ENCODE results near the gene ARMC10.
A peak's percentile ranks its signal among the peaks of the same experiment; 100 is the strongest.
"Not testable (repeated sequence)": the region's sequence is repeated elsewhere in the genome, so short reads cannot be mapped to it uniquely, and the experiment has no call there.

ARMC10 gene

DNA sequence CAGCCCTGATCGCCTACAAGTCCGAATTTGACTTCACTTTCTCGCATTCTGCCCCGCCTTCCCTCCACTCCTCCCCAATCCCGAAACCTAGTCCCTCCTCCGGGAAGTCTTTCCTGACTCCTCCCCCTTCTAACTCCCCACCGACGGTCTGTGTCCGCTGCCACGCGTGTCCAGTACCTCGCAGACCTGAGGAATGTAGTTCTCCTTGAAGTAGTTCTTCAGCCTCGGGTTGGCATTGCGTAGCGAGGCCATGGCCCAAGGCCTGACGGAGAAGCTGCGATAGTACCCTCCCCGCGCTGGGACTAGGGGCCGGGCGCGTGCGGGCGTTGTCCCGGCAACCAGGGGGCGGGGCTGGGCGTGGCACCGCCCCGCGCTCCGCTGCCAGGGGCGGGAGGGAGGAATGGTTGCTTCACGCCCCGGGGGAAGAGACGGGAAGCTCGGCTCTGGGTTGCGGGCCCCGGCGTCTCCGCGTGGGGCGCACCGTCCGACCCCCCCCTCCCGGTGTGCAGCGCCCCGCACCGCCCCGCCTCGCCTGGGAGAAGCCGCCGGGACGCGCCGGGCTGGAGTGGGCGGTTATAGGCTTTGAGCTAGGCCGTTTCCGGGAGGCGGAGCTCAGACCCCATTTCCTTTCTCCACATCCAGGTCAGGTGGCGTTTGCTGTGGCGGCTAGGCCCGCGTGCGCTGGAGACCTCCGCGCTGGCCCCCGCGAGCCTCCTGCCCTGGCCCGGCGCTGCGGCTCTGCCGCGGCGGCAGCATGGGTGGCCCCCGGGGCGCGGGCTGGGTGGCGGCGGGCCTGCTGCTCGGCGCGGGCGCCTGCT is at the start of gene ARMC10, which contains the start of gene FBXL13:
TSS of gene ARMC10 (plus strand) at position 622 of the 818 bp plus-strand sequence. CDS start at position 755, 133 bp downstream.
TSS of gene FBXL13 (minus strand) at position 278 of the 818 bp plus-strand sequence.
- DNase-seq: peak; percentile 91

DNA sequence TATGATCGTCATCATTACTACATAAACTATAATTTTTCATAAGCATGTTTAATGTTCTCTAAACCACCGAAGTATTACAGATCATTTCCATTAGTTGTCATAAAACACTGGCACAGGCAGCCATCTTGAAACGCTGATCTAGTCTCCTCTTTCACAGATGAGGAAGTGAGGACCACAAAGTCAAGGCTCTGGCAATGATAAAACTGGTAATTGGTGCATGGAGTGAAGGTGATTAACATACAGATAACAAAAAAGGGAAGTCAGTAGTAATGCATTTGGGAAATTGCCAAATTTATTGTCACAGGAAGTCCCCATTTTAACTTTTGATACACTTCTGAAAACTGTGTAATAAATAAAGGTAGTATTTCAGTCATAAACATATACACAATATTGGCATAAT is 49.6 kb upstream of the ARMC10 start:
- DNase-seq: no peak

DNA sequence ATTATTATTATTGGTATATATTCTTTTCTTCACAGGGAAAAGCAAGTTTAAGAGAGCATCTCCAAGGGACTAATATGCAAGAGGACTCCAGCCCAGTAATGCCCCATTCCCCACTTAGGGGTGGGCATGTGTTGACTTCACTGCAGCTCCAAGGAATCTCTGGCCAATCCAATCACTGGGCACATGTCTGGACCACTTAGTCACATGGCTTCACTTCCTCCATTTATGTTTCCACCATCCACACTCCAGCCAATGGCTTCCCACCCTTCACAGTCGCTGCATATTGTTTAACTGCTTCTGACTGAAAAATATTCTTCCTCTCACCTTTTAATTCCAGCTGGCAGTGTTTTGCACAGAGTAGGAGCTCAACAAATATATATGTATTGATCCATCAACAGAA is 43.9 kb upstream of the ARMC10 start:
- DNase-seq: no peak

DNA sequence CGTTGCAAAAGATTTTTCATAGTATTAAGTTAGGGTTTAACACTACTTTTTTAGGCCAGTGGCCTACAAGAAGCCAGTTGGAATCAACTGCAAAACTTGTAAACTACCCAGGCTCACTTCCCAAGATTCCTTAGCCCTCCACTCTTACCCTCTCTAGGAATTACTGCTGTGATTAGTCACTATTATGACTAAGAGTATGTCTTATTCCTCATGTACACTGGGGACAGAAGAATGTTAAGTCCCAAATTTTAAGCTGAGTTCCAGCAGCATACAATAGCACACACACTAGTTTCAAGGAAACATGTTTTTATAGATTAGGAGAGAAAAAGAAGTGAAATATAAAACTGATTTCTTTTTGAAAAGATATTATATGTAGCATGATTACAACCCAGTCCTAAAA is 43.2 kb upstream of the ARMC10 start:
- DNase-seq: no peak

GRCh38 chr7:103034318-103034717 is 40.6 kb upstream of the ARMC10 start:
- DNase-seq: not testable (repeated sequence)

- no peak for DNase-seq
Observed at GRCh38 chr7:103037476-103037822, 37.5 kb upstream of the ARMC10 start.

DNA sequence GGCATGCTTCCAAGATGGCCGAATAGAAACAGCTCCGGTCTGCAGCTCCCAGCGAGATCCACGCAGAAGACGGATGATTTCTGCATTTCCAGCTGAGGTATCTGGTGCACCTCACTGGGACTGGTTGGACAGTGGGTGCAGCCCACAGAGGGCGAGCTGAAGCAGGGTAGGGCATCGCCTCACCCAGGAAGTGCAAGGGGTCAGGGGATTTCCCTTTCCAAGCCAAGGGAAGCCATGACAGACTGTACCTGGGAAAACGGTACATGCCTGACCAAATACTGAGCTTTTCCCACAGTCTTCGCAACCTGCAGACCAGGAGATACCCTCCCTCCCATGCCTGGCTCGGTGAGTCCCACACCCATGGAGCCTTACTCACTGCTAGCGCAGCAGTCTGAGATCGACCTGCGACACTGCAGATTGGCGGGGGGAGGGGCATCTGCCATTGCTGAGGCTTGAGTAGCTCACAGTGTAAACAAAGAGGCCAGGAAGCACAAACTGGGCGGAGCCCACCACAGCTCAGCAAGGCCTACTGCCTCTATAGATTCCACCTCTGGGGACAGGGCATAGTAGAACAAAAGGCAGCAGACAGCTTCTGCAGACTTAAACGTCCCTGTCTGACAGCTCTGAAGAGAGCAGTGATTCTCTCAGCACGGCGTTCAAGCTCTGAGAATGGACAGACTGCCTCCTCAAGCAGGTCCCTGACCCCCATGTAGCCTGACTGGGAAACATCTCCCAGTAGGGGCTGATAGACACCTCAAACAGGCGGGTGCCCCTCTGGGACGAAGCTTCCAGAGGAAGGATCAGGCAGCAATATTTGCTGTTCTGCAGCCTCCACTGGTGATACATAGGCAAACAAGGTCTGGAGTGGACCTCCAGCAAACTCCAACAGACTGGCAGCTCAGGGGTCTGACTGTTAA is 36.9 kb upstream of the ARMC10 start:
- not testable (repeated sequence) for DNase-seq

DNA sequence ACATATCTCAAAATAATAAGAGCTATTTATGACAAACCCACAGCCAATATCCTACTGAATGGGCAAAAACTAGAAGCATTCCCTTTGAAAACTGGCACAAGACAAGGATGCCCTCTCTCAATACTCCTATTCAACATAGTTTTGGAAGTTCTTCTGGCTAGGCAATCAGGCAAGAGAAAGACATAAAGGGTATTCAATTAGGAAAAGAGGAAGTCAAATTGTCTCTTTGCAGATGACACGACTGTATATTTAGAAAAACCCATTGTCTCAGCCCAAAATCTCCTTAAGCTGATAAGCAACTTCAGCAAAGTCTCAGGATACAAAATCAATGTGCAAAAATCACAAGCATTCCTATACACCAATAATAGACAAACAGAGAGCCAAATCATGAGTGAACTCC is 33.1 kb upstream of the ARMC10 start:
- DNase-seq: not testable (repeated sequence)

GRCh38 chr7:103048833-103049232 is 26.1 kb upstream of the ARMC10 start:
- peak; percentile 25 for DNase-seq

- no peak for DNase-seq
Observed at GRCh38 chr7:103051519-103051918, 23.4 kb upstream of the ARMC10 start.

DNA sequence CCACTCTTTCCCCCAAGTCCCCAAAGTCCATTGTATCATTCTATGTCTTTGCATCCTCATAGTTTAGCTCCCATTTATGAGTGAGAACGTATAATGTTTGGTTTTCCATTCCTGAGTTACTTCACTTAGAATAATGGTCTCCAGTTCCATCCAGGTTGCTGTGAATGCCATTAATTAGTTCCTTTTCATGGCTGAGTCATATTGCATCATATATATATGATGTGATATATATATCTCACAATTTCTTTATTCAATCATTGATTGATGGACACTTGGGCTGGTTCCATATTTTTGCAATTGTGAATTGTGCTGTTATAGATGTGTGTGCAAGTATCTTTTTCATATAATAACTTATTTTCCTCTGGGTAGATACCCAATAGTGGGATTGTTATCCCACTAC is 18.9 kb upstream of the ARMC10 start:
- DNase-seq: not testable (repeated sequence)

DNA sequence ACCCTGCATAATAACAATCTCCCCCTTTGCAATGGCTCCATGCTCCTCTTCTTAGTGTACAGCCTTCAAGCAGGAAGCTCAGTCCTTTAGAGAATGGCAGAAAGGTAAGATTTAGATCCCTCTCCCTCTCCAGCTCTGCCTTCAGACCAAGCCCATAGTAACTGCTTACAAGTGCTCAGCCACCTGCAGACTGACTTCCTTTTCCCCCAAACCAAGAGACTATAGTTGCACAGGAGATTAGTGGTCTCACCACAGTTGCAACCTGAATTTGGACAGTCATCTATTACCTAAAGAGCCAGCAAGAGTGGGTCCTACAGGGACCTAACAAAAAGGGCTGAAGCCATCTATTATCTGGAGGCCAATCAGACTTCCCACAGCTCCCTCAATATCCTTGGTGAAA is 16.8 kb upstream of the ARMC10 start:
- no peak for DNase-seq

DNA sequence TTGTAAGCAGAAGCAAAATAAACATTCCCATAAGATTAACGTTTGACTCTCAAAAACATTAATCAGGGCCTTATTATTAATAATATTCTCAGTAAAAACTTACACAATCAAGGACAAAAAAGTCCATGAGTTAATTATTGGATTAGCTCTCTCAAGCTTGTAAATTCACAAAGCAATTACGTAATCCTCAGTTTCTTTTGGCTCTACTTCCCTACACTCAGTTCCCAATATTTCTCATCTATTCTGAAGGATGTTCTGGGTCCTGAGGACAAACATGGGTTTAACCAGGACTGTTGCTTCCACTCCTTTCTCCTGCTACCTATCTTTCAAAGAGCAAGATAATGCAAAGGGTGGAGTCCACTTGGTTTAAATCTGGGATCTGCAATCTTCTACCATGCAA is 15.5 kb upstream of the ARMC10 start:
- DNase-seq: no peak

GRCh38 chr7:103063895-103064294 is 11.0 kb upstream of the ARMC10 start:
- no peak for DNase-seq

DNA sequence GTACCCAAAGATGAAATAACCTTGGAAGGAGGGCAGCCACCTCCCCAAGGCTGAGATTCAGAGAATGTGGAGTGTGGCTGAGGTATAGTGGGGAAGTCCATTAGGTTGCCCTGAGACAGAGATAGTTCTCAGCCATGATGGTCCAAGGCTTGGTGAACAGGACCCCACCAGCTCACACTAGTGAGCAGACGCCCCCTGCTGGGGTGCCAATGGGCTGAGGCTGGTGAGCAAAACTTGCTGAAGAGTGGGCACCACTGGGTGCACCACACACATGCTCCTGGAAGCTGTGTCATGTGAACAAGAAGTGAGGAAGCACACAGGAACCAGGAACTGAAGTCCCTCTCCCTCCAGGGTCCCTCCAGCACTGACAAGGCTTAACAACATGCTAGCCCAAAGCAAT is 9.3 kb upstream of the ARMC10 start:
- peak; percentile 6 for DNase-seq

- DNase-seq: no peak
Observed at GRCh38 chr7:103068414-103069403, 6.2 kb upstream of the ARMC10 start.

- DNase-seq: no peak
Observed at GRCh38 chr7:103071000-103071399, 3.9 kb upstream of the ARMC10 start.

GRCh38 chr7:103073989-103074518 is 886 bp upstream of the ARMC10 start:
- peak; percentile 87 for DNase-seq

DNA sequence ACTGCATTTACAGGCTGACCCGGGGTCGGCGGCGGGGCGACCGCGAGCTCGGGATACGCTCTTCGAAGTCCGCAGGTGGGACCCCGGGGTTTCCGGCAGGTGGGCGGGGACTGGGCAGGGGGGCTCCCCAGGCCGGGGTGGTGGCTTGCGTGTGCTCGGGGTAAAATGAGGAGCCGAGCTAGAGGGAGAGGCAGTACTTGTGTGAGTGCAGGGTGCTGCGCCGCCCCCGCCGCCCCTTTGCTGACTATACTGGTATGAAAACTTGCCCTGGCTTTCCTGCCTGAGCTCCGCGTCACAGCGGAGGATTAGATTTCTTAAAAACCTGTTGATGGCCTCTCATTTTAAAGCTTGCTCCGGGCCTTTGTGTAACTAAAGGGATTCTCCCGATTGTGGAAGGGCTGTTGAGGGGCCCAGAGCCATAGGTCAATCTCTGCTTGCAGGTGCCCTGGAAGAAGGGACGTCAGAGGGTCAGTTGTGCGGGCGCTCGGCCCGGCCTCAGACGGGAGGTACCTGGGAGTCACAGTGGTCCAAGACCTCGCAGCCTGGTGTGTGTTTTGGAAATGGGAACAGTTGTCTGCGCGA is 488 bp downstream of the ARMC10 start:
- DNase-seq: peak; percentile 27

GRCh38 chr7:103076764-103077163 is 1.8 kb downstream of the ARMC10 start:
- no peak for DNase-seq

GRCh38 chr7:103077318-103077717 is 2.4 kb downstream of the ARMC10 start:
- no peak for DNase-seq

DNA sequence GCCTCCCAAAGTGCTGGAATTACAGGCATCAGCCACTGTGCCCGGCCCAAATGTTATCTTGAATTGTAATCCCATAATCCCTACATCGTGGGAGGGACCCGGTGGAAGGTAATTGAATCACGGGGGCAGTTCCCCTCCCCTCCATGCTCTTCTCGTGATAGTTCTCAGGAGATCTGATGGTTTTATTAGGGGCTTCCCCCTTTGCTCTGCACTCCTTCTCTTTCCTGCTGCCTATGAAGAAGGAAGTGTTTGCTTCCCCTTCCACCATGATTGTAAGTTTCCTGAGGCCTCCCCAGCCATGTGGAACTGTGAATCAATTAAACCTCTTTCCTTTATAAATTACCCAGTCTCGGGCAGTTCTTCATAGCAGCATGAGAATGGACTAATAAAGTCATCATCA is 3.3 kb downstream of the ARMC10 start:
- DNase-seq: not testable (repeated sequence)

Data from NCI-H226 (cell line).